ENCODE results near the gene TRMT112. TPM values are rescaled to one million over a fixed set of nuclear protein-coding genes. Genes with fewer than 3 reads are reported as not detected.
A peak's percentile ranks its signal among the peaks of the same experiment; 100 is the strongest.

The TRMT112 gene
- total RNA-seq, 2 experiments from 2014 or later: 197 TPM

DNA sequence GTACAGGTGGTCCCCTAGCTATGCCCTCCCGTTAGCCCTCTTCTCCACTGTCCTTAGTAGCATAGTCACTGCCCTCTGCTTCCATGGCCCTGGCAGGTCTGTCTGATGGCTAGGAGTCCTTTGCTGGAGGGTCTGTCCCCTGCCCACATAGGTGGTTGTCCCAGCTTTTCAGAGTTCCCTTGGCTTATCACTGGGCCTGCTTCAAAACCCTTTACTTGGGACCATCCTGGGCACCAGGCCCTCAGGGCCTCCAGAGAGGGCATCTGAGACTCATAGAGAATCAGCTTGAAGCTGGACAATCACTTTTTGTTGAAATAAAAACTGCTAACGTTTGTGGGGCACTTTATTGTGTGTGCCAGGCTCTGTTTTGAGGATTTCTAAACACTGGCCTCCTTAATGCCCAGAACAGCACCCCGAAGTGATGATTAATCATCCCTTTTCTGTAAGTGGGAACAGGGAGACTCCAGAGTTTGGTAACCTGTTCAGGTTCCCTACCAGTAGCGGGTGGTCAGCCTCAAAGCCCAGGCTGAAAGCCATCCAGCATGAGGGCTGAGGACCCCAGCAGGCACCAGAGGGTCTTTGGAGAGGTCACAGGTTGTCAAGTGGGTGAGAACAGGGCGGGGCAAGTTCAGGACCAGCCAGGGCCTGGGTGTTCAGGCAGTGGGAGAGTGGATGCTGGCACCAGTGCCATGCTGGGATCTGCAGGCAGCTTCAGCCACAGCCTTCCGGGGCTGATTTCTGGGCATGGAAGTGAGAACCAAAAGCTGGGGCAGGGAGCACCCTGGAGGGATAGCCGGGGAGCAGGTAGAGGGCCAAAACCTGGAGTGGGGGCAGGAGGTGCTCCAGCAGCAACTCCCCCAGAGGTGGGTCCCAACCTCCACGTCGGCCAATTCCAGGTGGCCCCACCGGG is 26.8 kb downstream of the TRMT112 start:
- no peak for ATAC-seq
- Mint-ChIP-seq H3K9me3 (no peaks in the 10 kb centered on the region), H3K4me1 (ENCODE audit: low read depth) (peaks cover 12% of the 10 kb centered on the region), H3K27ac (no peak overlapping the region), H3K36me3 (ENCODE audit: low read depth) (no peaks in the 10 kb centered on the region), H3K27me3 (peaks cover 35% of the 10 kb centered on the region), H3K4me3 (peak overlapping the region; percentile 18)
- CTCF ChIA-PET: interaction anchor here (1.5 to 2.6 kb wide), 2 partner anchors 11 to 14 kb away, joined by 9 to 19 read pairs; partner anchors contain the start of gene CATSPERZ
- POLR2A ChIA-PET: interaction anchor here (0.7 to 1.7 kb wide), 8 partner anchors 11 to 85 kb away, joined by 3 to 5 read pairs (median 4); partner anchors contain the start of gene FERMT3
- no peak for DNase-seq
- TF ChIP-seq, protein P1, sequence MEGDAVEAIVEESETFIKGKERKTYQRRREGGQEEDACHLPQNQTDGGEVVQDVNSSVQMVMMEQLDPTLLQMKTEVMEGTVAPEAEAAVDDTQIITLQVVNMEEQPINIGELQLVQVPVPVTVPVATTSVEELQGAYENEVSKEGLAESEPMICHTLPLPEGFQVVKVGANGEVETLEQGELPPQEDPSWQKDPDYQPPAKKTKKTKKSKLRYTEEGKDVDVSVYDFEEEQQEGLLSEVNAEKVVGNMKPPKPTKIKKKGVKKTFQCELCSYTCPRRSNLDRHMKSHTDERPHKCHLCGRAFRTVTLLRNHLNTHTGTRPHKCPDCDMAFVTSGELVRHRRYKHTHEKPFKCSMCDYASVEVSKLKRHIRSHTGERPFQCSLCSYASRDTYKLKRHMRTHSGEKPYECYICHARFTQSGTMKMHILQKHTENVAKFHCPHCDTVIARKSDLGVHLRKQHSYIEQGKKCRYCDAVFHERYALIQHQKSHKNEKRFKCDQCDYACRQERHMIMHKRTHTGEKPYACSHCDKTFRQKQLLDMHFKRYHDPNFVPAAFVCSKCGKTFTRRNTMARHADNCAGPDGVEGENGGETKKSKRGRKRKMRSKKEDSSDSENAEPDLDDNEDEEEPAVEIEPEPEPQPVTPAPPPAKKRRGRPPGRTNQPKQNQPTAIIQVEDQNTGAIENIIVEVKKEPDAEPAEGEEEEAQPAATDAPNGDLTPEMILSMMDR (IDR thresholded peaks at IDR 0.05): no peak
- intact Hi-C loops (cut with micrococcal nuclease): no loop called here

DNA sequence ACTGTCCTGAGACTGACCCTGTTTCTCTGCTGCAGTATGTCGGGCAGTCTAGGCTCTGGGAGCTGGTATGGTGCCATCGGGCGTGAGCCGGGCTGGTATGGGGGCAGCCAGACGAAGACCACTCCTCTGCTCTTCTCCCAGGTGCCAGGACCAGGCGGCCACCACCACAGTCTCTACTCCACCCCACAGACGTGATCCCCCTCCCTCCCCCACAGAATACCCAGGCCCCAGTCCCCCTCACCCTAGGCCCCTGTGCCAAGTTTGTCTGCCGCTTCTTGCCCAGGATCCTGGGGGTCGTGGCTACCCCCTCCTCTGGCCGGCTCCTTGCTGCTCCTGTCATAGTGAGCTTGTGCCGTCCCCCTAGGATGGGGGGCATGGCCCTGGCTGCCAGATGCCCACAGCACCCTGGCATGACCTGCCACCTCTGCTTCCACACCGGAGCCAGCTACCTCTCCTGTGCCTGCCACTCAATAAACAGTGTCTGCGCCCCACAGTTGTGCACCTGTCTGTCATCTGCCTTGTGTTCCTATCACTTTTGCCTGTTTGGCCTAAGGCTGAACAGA is 28.3 kb downstream of the TRMT112 start:
- Mint-ChIP-seq H3K4me1 (ENCODE audit: low read depth) (peaks cover 14% of the 10 kb centered on the region), H3K4me3 (no peak overlapping the region), H3K36me3 (ENCODE audit: low read depth) (no peaks in the 10 kb centered on the region), H3K27ac (no peak overlapping the region), H3K9me3 (no peaks in the 10 kb centered on the region), H3K27me3 (peaks cover 23% of the 10 kb centered on the region)
- DNase-seq (no peak), ATAC-seq (no peak)
- intact Hi-C loops (cut with micrococcal nuclease): no loop called here
- TF ChIP-seq, protein P1 (IDR thresholded peaks at IDR 0.05): no peak
- ChIA-PET CTCF (interaction anchor here (1.0 to 2.6 kb wide), 3 partner anchors 12 to 82 kb away, joined by 3 to 19 read pairs (median 4); partner anchors contain the start of genes CATSPERZ and FERMT3), POLR2A (interaction anchor here (1.2 to 1.7 kb wide), 5 partner anchors 12 to 82 kb away, joined by 3 to 4 read pairs (median 4); partner anchors contain the start of gene FERMT3)

DNA sequence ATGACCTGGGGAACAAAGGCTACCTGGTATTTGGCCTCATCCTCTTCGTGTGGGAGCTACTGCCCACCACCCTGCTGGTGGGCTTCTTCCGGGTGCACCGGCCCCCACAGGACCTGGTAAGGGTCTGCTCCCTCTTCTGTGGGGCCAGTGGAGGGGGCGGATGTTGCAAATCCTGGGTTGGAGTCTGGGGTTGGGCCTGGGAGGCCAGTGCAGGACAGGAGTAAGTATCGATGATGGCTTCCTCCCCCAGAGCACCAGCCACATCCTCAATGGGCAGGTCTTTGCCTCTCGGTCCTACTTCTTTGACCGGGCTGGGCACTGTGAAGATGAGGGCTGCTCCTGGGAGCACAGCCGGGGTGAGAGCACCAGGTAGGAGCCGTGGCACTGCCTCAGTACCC is 29.0 kb downstream of the TRMT112 start:
- CTCF ChIA-PET: interaction anchor here (1.0 to 1.1 kb wide), 2 partner anchors 16 to 82 kb away, joined by 3 to 4 read pairs; partner anchors contain the start of gene FERMT3

DNA sequence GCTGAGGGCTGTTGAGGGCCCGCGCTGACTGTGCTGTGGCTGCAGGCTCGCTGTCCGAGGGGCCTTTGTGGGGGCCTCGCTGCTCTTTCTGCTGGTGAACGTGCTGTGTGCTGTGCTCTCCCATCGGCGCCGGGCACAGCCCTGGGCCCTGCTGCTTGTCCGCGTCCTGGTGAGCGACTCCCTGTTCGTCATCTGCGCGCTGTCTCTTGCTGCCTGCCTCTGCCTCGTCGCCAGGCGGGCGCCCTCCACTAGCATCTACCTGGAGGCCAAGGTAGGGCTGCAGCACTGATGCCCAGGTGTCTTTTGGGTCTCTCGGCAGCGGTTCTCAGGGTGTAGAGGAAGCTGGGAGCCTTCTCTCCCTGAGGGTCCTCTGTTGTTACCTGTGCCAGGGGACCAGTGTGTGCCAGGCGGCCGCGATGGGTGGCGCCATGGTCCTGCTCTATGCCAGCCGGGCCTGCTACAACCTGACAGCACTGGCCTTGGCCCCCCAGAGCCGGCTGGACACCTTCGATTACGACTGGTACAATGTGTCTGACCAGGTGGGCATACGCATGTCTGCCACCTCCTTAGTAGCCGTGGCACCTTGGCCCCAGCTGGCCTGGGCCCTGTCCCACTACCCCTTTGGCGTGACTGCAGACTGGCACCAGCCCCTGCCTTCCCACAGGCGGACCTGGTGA is 29.5 kb downstream of the TRMT112 start:
- Mint-ChIP-seq H3K4me3 (no peak overlapping the region), H3K27me3 (peaks cover 13% of the 10 kb centered on the region), H3K4me1 (ENCODE audit: low read depth) (peaks cover 17% of the 10 kb centered on the region), H3K36me3 (ENCODE audit: low read depth) (peaks cover 2% of the 10 kb centered on the region), H3K9me3 (no peaks in the 10 kb centered on the region), H3K27ac (no peak overlapping the region)
- POLR2A ChIA-PET: interaction anchor here (1.4 to 1.7 kb wide), 2 partner anchors 17 kb away, joined by 6 read pairs; partner anchors contain the start of gene ESRRA
- intact Hi-C loops (cut with micrococcal nuclease): no loop called here
- ATAC-seq (no peak), DNase-seq (no peak)
- TF ChIP-seq, protein P1 (IDR thresholded peaks at IDR 0.05): no peak
- CTCF ChIA-PET: interaction anchor here (1.0 to 8.1 kb wide), 2 partner anchors 15 to 81 kb away, joined by 3 to 77 read pairs; partner anchors contain the start of genes CATSPERZ, ESRRA and FERMT3

More for the DNA sequence above, 29.0 kb downstream of the TRMT112 start:
- DNase-seq: no peak
- ATAC-seq: no peak
- TF ChIP-seq, protein P1 (IDR thresholded peaks at IDR 0.05): no peak
- Mint-ChIP-seq H3K4me1 (ENCODE audit: low read depth) (peaks cover 14% of the 10 kb centered on the region), H3K27me3 (peaks cover 18% of the 10 kb centered on the region), H3K9me3 (no peaks in the 10 kb centered on the region), H3K27ac (no peak overlapping the region), H3K36me3 (ENCODE audit: low read depth) (no peaks in the 10 kb centered on the region), H3K4me3 (no peak overlapping the region)
- intact Hi-C loops (cut with micrococcal nuclease): no loop called here
- POLR2A ChIA-PET: interaction anchor here (1.4 kb wide), 1 partner anchor 18 kb away, joined by 6 read pairs; no protein-coding TSS in a partner anchor

All from activated CD8-positive, alpha-beta T cell treated with anti-CD3 and anti-CD28 coated beads for 36 hours (primary cell).